Raji (cell line): ENCODE data around the gene TRRAP.

ENCODE experiments used
- POLR2A ChIP-seq: IDR thresholded peaks from 2 replicates; pipeline ENCODE4 v1.6.1; 2011; ENCODE audit warnings: low read depth, low read length, control low read depth; ENCODE audit not compliant: insufficient read depth

TRRAP gene

GRCh38 chr7:99011706-99012404, 133.5 kb downstream of the TRRAP start:
- TF ChIP-seq POLR2A = no peak

GRCh38 chr7:99012722-99013121, 134.4 kb downstream of the TRRAP start:
- TF ChIP-seq POLR2A = no peak

- TF ChIP-seq POLR2A = no peak
Observed at GRCh38 chr7:99013266-99014112, 135.2 kb downstream of the TRRAP start.

- no peak for TF ChIP-seq POLR2A
Observed at GRCh38 chr7:99014113-99014985, 136.0 kb downstream of the TRRAP start.

- TF ChIP-seq POLR2A = no peak
Observed at GRCh38 chr7:99016196-99016595, 137.9 kb downstream of the TRRAP start.

GRCh38 chr7:99019523-99020412, 141.4 kb downstream of the TRRAP start:
- no peak for TF ChIP-seq POLR2A

- TF ChIP-seq POLR2A = no peak
Observed at GRCh38 chr7:99020413-99020715, 142.0 kb downstream of the TRRAP start.

GRCh38 chr7:99021941-99022560, 143.7 kb downstream of the TRRAP start:
- no peak for TF ChIP-seq POLR2A

- no peak for TF ChIP-seq POLR2A
Observed at GRCh38 chr7:99024066-99024465, 145.7 kb downstream of the TRRAP start.

GRCh38 chr7:99027241-99027640, 148.9 kb downstream of the TRRAP start:
- TF ChIP-seq POLR2A = no peak

- TF ChIP-seq POLR2A = no peak
Observed at GRCh38 chr7:99027841-99028240, 149.5 kb downstream of the TRRAP start.

GRCh38 chr7:99028261-99028973, 150.1 kb downstream of the TRRAP start:
- TF ChIP-seq POLR2A = no peak
